Measurements from ENCODE around the gene SFXN2. TPM values are rescaled to one million over a fixed set of nuclear protein-coding genes. Genes with fewer than 3 reads are reported as not detected.
"Not testable (repeated sequence)": the region's sequence is repeated elsewhere in the genome, so short reads cannot be mapped to it uniquely, and the experiment has no call there.

The SFXN2 gene
- total RNA-seq, 2 experiments from 2014 or later: 23.6 to 28.0 TPM

GRCh38 chr10:102744374-102745051, 30.1 kb downstream of the SFXN2 start:
- H3K9me3 Mint-ChIP-seq: peaks cover 5% of the 10 kb centered on the region
- no peaks in the 10 kb centered on the region for H3K27me3 Mint-ChIP-seq
- peak overlapping the region; percentile 96 for H3K4me3 Mint-ChIP-seq
- DNase-seq: peak; percentile 17
- peaks cover 11% of the 10 kb centered on the region for H3K36me3 Mint-ChIP-seq
- H3K4me1 Mint-ChIP-seq: peaks cover 31% of the 10 kb centered on the region
- peak overlapping the region; percentile 90 for H3K27ac Mint-ChIP-seq

GRCh38 chr10:102745157-102745556, 30.7 kb downstream of the SFXN2 start:
- Mint-ChIP-seq H3K4me1 (peaks cover 31% of the 10 kb centered on the region), H3K27ac (no peak overlapping the region), H3K9me3 (peaks cover 5% of the 10 kb centered on the region), H3K4me3 (peak overlapping the region; percentile 96), H3K36me3 (peaks cover 11% of the 10 kb centered on the region), H3K27me3 (no peaks in the 10 kb centered on the region)
- no peak for DNase-seq

GRCh38 chr10:102752266-102752930, 38.0 kb downstream of the SFXN2 start:
- Mint-ChIP-seq H3K4me3 (no peak overlapping the region), H3K36me3 (peaks cover 16% of the 10 kb centered on the region), H3K4me1 (peaks cover 43% of the 10 kb centered on the region), H3K27ac (no peak overlapping the region), H3K27me3 (no peaks in the 10 kb centered on the region), H3K9me3 (no peaks in the 10 kb centered on the region)
- no peak for DNase-seq

GRCh38 chr10:102752934-102753664, 38.7 kb downstream of the SFXN2 start:
- H3K27me3 Mint-ChIP-seq: no peaks in the 10 kb centered on the region
- peaks cover 16% of the 10 kb centered on the region for H3K36me3 Mint-ChIP-seq
- H3K4me3 Mint-ChIP-seq: no peak overlapping the region
- DNase-seq: no peak
- no peak overlapping the region for H3K27ac Mint-ChIP-seq
- no peaks in the 10 kb centered on the region for H3K9me3 Mint-ChIP-seq
- H3K4me1 Mint-ChIP-seq: peaks cover 46% of the 10 kb centered on the region

GRCh38 chr10:102753718-102754117, 39.3 kb downstream of the SFXN2 start:
- Mint-ChIP-seq H3K27ac (no peak overlapping the region), H3K4me3 (no peak overlapping the region), H3K4me1 (peaks cover 48% of the 10 kb centered on the region), H3K9me3 (no peaks in the 10 kb centered on the region), H3K36me3 (peaks cover 10% of the 10 kb centered on the region), H3K27me3 (no peaks in the 10 kb centered on the region)
- no peak for DNase-seq

- peaks cover 16% of the 10 kb centered on the region for H3K36me3 Mint-ChIP-seq
- no peak overlapping the region for H3K4me3 Mint-ChIP-seq
- H3K27me3 Mint-ChIP-seq: no peaks in the 10 kb centered on the region
- H3K9me3 Mint-ChIP-seq: peaks cover 2% of the 10 kb centered on the region
- H3K27ac Mint-ChIP-seq: no peak overlapping the region
- DNase-seq: no peak
- peaks cover 44% of the 10 kb centered on the region for H3K4me1 Mint-ChIP-seq
These were observed 42.9 kb downstream of the SFXN2 start for GRCh38 chr10:102757323-102757722.

- Mint-ChIP-seq H3K36me3 (peaks cover 17% of the 10 kb centered on the region), H3K4me3 (no peak overlapping the region), H3K4me1 (peaks cover 33% of the 10 kb centered on the region), H3K27ac (peak overlapping the region; percentile 47), H3K27me3 (no peaks in the 10 kb centered on the region), H3K9me3 (peaks cover 2% of the 10 kb centered on the region)
- DNase-seq: no peak
These were observed 44.0 kb downstream of the SFXN2 start for GRCh38 chr10:102758240-102758932.

- not testable (repeated sequence) for H3K4me3 Mint-ChIP-seq, DNase-seq, H3K9me3 Mint-ChIP-seq, H3K27me3 Mint-ChIP-seq
- H3K36me3 Mint-ChIP-seq: peaks cover 20% of the 10 kb centered on the region
- peak overlapping the region; percentile 47 for H3K27ac Mint-ChIP-seq
- peaks cover 30% of the 10 kb centered on the region for H3K4me1 Mint-ChIP-seq
These were observed 44.5 kb downstream of the SFXN2 start for GRCh38 chr10:102758933-102759262.

- no peak overlapping the region for H3K27ac Mint-ChIP-seq
These were observed 45.2 kb downstream of the SFXN2 start for GRCh38 chr10:102759497-102760210.

GRCh38 chr10:102761981-102762380, 47.5 kb downstream of the SFXN2 start:
- Mint-ChIP-seq H3K36me3 (peaks cover 24% of the 10 kb centered on the region), H3K4me3 (no peak overlapping the region), H3K27me3 (no peaks in the 10 kb centered on the region), H3K9me3 (peaks cover 2% of the 10 kb centered on the region), H3K4me1 (peaks cover 34% of the 10 kb centered on the region), H3K27ac (no peak overlapping the region)
- DNase-seq: no peak

More at GRCh38 chr10:102759497-102760210, 45.2 kb downstream of the SFXN2 start:
- H3K4me1 Mint-ChIP-seq: peaks cover 37% of the 10 kb centered on the region
- H3K36me3 Mint-ChIP-seq: peaks cover 26% of the 10 kb centered on the region
- no peak overlapping the region for H3K4me3 Mint-ChIP-seq
- H3K27me3 Mint-ChIP-seq: no peaks in the 10 kb centered on the region
- H3K9me3 Mint-ChIP-seq: peaks cover 2% of the 10 kb centered on the region
- no peak for DNase-seq

GRCh38 chr10:102762401-102763015, 48.1 kb downstream of the SFXN2 start:
- H3K27me3 Mint-ChIP-seq: no peaks in the 10 kb centered on the region
- DNase-seq: no peak
- H3K4me3 Mint-ChIP-seq: no peak overlapping the region
- H3K9me3 Mint-ChIP-seq: peaks cover 2% of the 10 kb centered on the region
- no peak overlapping the region for H3K27ac Mint-ChIP-seq
- peaks cover 35% of the 10 kb centered on the region for H3K4me1 Mint-ChIP-seq
- H3K36me3 Mint-ChIP-seq: peaks cover 23% of the 10 kb centered on the region

- Mint-ChIP-seq H3K4me1 (peaks cover 38% of the 10 kb centered on the region), H3K36me3 (peaks cover 24% of the 10 kb centered on the region), H3K4me3 (no peak overlapping the region), H3K27me3 (no peaks in the 10 kb centered on the region), H3K9me3 (peaks cover 2% of the 10 kb centered on the region), H3K27ac (no peak overlapping the region)
- DNase-seq: no peak
These were observed 48.7 kb downstream of the SFXN2 start for GRCh38 chr10:102763037-102763607.

GRCh38 chr10:102764470-102765161, 50.2 kb downstream of the SFXN2 start:
- Mint-ChIP-seq H3K27ac (no peak overlapping the region), H3K27me3 (no peaks in the 10 kb centered on the region), H3K9me3 (no peaks in the 10 kb centered on the region), H3K4me1 (peaks cover 32% of the 10 kb centered on the region), H3K4me3 (no peak overlapping the region), H3K36me3 (peaks cover 21% of the 10 kb centered on the region)
- DNase-seq: no peak

Measured in activated naive CD8-positive, alpha-beta T cell treated with anti-CD3 and anti-CD28 coated beads for 36 hours (primary cell).